NCI-H1694 treated with DMSO at 0.1 percent for 48 hours (cell line): Measurements from ENCODE around the gene DENND4A.

Source experiments
- DNase-seq: peaks from one replicate; lab custom pipeline; 2025; lab: John Stamatoyannopoulos, UW

The DENND4A gene

DNA sequence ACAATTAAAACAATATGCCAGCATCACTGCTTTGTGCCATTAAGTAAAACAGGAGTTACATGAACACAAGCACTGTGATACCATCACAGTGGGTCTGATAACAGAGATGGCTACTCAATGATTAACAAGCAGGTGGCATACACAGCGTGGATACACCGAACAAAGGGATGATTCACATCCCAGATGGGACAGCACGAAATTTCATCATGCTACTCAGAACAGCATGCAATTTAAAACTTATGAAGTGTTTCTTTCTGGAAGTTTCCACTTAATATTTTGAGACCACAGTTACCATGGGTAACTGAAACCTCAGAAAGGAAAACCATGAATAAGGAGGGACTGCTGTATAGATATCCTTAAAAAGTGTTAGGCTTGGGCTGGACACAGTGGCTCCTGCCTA is 125.8 kb downstream of the DENND4A start:
- DNase-seq: no peak

DNA sequence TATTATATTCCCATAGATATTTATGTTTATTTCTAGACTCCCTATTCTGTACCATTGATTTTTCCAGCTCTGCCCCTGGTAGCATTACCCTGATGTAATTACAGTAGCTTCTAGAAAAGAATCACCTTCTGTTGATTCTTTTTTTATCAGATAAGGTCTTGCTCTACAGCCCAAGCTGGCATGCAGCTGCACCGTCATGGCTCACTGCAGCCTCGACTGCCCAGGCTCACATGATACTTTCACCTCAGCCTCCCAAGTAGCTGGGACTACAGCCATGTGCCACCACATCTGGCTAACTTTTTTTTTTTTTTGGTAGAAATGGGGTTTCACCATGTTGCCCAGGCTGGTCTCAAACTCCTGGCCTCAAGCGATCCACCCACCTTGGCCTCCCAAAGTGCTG is 128.6 kb downstream of the DENND4A start:
- no peak for DNase-seq

GRCh38 chr15:65660927-65661326 is 131.2 kb downstream of the DENND4A start:
- DNase-seq: no peak

GRCh38 chr15:65659502-65660052 is 132.5 kb downstream of the DENND4A start:
- DNase-seq: no peak

- no peak for DNase-seq
These were observed 136.6 kb downstream of the DENND4A start for GRCh38 chr15:65655457-65655856.

- no peak for DNase-seq
These were observed 137.1 kb downstream of the DENND4A start for GRCh38 chr15:65655026-65655425.

DNA sequence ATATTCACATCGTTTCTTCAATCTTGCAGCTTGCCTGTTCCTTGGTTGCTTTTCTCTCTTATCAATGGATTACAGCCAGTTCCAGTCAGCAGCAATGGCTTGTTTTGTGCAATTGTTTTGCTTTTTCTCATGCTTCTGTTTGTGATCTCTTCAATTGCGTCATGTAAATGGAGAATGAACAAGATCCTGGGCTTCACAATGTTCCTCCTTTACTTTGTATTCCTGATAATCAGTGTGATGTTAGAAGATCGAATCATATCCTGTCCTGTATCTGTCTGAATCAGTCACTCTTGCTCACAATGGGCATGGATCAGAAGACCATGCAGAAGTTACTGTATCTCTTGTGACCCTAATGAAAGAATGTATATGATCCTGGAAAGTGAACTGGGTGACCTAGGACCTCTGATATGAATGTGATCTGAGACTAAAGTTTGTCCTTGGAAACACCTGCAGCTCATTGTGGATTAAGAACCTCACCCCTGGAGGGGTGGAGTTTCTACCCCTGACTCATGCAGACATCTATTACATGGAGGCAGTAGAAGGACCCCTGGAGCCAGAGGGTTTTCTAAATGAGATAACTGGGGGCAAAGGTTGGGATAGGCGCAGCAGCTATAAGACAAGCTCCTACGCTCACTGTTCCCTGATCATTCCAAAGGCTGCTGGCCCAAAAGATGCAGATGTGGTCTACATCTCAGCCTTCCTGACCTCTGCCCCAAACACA is 138.1 kb downstream of the DENND4A start:
- no peak for DNase-seq

DNA sequence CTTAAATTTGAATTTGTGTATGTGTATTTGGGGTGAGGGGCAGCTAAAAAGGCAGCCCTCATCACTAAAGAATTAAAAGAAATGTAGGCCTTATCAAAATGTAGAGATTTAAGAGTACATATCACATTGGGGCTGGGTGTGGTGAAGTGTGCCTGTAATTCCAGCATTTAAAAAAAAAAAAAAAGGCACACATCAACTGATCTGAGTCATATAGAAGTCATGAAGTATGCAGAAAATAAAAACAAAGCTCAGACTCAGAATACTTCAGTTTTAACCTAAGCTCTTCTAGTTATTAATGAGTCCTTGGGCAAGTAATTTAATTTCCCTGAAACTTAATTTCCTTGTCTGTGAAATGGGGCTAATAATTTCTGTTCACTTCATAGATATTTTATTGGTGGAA is 138.8 kb downstream of the DENND4A start:
- no peak for DNase-seq

DNA sequence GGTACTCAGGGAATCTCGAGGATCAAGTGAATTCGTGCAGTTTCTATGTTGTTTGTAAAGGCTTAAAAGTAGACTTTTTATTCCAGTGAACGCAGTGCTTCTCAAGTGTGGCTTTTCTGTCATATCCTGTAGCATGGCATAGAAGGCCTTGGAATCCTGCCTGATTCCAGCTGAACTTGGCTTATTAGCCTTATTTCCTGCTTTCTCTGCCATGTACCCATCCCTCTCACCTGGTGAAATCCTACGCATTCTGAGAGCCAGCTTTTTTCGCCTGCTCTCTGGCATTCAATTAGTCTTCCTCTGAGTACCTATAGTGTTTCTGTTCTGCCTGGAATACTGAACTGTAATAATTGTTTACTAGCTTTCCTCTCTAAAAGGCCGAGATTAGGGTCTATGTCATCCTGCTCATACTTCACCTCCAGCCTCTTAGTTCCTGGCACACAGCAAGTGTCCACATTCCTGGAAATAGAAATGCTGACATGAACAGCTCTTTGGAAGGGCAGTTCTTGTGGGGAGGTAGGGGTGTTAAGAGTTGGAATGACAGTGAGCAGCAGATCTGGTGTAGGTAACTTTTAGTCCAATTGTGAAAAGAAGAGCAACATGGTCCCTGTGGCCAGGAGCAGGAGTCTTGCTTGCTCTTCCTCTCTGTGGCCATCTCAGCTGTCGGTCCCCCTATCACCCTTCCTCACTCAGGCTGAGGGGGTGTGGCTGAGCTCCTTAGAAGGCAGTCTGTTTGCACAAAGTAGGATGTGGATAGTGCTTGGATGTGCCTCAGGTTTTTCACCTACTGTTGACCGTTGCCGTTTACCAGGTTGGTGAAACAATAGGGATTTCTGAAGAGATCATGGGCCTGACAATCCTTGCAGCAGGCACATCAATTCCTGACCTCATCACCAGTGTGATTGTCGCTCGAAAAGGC is 140.0 kb downstream of the DENND4A start:
- DNase-seq: no peak

GRCh38 chr15:65651042-65651322 is 141.1 kb downstream of the DENND4A start:
- DNase-seq: no peak

DNA sequence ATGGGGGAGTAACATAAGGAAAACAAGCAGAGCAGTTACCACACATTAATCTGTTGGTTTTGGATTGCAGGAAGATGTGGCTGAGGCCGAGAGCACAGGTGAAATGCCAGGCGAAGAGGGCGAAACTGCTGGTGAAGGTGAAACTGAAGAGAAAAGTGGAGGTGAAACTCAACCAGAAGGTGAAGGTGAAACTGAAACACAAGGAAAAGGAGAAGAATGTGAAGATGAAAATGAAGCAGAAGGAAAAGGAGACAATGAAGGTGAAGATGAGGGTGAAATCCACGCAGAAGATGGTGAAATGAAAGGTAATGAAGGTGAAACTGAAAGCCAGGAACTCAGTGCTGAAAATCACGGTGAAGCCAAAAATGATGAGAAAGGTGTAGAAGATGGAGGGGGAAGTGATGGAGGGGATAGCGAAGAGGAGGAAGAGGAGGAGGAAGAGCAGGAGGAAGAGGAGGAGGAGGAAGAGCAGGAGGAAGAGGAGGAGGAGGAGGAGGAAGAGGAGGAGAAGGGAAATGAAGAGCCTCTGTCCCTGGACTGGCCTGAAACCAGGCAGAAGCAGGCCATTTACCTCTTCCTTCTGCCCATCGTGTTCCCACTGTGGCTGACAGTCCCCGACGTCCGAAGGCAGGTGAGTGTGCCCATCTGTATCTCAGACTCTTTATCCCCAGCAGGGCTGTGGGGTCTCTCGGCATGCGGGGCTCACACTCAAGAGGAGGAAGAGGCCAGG is 141.6 kb downstream of the DENND4A start:
- DNase-seq: no peak

DNA sequence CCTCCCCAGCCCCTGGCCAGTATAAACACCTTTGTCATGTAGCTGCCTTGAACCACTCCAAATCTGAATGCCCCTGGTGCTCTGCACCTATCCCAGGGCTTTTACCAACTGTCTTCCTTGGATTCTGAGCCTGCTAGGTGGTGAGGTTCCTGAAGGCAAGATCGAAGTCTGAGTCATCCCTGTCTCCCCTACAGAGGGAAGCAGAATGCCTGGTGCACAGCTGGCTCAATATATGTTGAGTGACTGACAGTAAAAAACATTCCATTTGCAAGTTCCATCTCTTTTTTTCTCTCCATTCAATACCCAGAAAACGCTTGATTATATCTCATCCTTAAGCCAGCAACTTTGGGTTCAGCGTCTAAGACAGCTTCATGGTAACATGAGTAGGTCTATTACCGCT is 145.6 kb downstream of the DENND4A start:
- no peak for DNase-seq

DNA sequence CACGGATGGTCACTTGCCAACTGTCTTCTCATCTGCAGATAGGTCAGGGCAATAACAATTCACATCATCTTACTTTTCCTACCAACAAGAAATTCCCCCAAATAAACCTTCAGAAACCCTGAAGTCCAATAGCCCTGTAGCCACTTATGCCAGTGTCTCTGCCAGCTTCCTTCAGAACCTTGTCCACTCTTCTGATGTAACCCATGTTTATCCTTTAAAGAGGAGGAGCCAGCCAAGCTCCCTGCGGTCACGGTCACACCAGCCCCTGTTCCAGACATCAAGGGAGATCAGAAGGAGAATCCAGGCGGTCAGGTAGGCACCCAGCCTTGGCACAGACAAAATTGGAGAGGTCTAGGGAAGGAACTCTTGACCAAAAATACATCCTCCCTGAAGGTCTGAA is 146.7 kb downstream of the DENND4A start:
- DNase-seq: no peak

GRCh38 chr15:65644282-65644681 is 147.8 kb downstream of the DENND4A start:
- no peak for DNase-seq

DNA sequence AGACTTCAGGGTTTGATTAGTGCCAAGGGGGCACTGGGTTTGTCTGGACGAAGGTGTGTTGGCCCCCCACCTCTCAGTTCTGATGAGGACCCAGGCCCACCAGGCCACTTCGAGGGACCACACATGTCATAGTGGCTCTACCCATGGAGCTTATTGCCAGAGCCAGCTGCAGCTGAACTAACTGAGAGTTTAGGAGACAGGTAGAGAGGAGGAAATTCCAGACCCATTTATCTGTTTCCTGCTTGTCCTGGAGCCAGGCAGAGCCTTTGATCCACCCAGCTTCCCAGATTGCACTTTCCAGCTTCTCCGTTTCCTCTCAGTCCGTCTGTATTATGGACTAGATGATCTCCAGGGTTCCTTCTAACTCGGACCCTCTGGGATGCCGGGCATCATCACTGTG is 149.5 kb downstream of the DENND4A start:
- no peak for DNase-seq

GRCh38 chr15:65641768-65642475 is 150.2 kb downstream of the DENND4A start:
- peak; percentile 59 for DNase-seq

DNA sequence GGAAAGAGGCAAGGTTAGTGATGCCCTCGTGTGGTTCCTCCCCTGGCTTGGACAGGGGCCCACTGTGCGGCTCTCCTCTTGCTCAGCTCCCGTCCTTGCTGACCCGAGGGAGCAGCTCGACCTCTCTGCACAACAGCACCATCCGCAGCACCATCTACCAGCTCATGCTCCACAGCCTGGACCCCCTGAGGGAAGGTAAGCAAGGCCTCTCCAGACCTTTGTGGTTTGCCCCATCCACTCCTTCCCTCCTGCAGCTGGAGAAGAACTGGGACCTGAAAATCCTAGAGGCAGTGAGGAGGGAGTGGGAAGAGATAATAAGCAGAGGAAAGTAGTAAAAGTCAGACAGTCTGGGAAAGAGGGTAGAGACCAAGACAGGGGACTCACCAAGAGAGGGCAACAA is 152.6 kb downstream of the DENND4A start:
- no peak for DNase-seq

DNA sequence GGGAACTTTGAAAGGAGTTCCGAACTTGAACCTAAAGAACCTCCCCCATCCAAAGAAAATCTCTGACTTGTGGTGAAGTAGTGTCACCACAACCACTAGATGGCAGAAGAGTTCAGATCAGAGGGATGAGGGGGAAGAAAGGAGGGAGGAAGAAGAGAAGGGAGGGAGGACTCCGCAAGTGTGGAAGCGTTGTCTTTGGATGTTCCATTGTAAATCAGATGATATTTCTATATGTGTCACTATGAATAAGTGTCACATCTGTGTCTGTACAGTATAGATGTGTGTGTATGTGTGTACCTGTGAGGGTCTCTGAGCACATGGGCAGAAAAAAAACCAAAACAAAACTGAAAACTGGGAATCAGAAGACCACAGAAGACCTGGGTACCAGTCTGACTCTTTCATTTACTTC is 153.4 kb downstream of the DENND4A start:
- DNase-seq: peak; percentile 68

GRCh38 chr15:65638109-65638508 is 154.0 kb downstream of the DENND4A start:
- DNase-seq: no peak

DNA sequence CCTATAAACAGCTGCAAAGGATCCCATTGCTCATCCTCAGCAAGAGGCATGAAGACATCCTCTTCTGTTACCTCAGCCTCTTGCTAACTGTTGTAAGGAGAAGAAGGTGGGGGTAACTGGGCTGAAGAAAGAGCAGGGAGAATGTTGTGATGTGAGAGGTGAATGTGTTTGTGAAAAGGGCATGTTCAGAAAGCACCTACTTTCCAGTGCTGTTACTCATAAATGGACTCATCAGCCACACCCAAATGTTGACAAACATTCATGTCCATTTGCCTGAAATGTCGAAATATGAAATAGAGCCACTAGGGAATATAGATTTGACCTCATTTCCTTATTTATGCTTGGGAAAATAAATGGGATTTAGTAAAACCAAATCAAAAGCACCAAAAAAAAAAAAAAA is 157.7 kb downstream of the DENND4A start:
- no peak for DNase-seq

GRCh38 chr15:65633752-65634151 is 158.3 kb downstream of the DENND4A start:
- DNase-seq: no peak

GRCh38 chr15:65632780-65633375 is 159.2 kb downstream of the DENND4A start:
- DNase-seq: no peak
